K562 (cell line): ENCODE results near the gene IRS1. TPM values are rescaled to one million over a fixed set of nuclear protein-coding genes. Genes with fewer than 3 reads are reported as not detected.

Experiments
- ASH1L ChIP-seq: fragments of 450-650 bp; IDR thresholded peaks from 2 replicates; pipeline ENCODE4 v1.6.1; 2018; ENCODE audit warnings: borderline replicate concordance, mild to moderate bottlenecking, low read depth; ENCODE audit not compliant: partially characterized antibody
- CCNT2 ChIP-seq: IDR thresholded peaks from 2 replicates; pipeline ENCODE4 v1.6.1; 2011; ENCODE audit warnings: borderline replicate concordance, low read depth, mild to moderate bottlenecking, moderate library complexity, mixed read lengths, low read length; ENCODE audit not compliant: insufficient read length; ENCODE audit errors: extremely low read depth
- CEBPZ ChIP-seq: fragments of 150-350 bp; IDR thresholded peaks from 2 replicates; pipeline ENCODE4 v1.6.1; 2014; ENCODE audit warnings: low read depth, mild to moderate bottlenecking, low read length, borderline replicate concordance
- E4F1 ChIP-seq: fragments of 250-450 bp; sonication (Bioruptor Pico); IDR thresholded peaks from 2 replicates; pipeline ENCODE4 v1.5.0; 2021; ENCODE audit warnings: mild to moderate bottlenecking, borderline replicate concordance
- ETV1 ChIP-seq: fragments of 450-650 bp; conservative IDR thresholded peaks from 2 replicates; pipeline ENCODE4 v1.6.1; 2016; ENCODE audit warnings: missing genetic modification characterization, control low read depth, low read depth, missing compliant biosample characterization
- FOSL1 ChIP-seq: fragments of 200-800 bp; sonication (Bioruptor generic); conservative IDR thresholded peaks from 2 replicates; pipeline ENCODE4 v1.6.1; 2016; ENCODE audit warnings: missing genetic modification characterization, missing compliant biosample characterization
- FOXJ2 ChIP-seq: fragments of 200-800 bp; sonication (Bioruptor generic); IDR thresholded peaks from 2 replicates; pipeline ENCODE4 v1.6.1; 2016; ENCODE audit warnings: missing genetic modification characterization, missing compliant biosample characterization
- FOXP1 ChIP-seq: sonication (generic); formaldehyde crosslinking; IDR thresholded peaks from 2 replicates; pipeline ENCODE4 v1.8.0; 2022; ENCODE audit warnings: mild to moderate bottlenecking, missing genetic modification reagents
- HCFC1 ChIP-seq: IDR thresholded peaks from 2 replicates; pipeline ENCODE4 v1.6.1; 2012; ENCODE audit warnings: low read depth, low read length, improper control_type of control experiment
- HSF4 ChIP-seq: fragments of 250-450 bp; sonication (Bioruptor Pico); IDR thresholded peaks from 2 replicates; pipeline ENCODE4 v2.1.2; 2022; ENCODE audit warnings: mild to moderate bottlenecking, moderate library complexity, borderline replicate concordance
- KLF13 ChIP-seq: fragments of 450-650 bp; IDR thresholded peaks from 2 replicates; pipeline ENCODE4 v1.6.1; 2016; ENCODE audit warnings: missing genetic modification characterization, low read depth, mild to moderate bottlenecking, missing compliant biosample characterization, moderate library complexity, borderline replicate concordance
- MYC ChIP-seq, 2 experiments: fragments of 250-450 bp in 1 of 2; sonication (Bioruptor Pico) in 1 of 2; IDR thresholded peaks; 2 replicates each; pipeline versions ENCODE4 v1.5.1 to v1.6.1; 2012 to 2021; ENCODE audit warnings: low read depth in 2 of 2, borderline replicate concordance in 1 of 2, improper control_type of control experiment in 1 of 2, low read length in 1 of 2, mild to moderate bottlenecking in 1 of 2, moderate library complexity in 1 of 2
- NEUROD1 ChIP-seq: fragments of 150-350 bp; IDR thresholded peaks from 2 replicates; pipeline ENCODE4 v1.6.1; 2014; ENCODE audit warnings: borderline replicate concordance, low read length, low read depth; ENCODE audit not compliant: partially characterized antibody
- NR1H2 ChIP-seq: sonication (generic); formaldehyde crosslinking; IDR thresholded peaks from 2 replicates; pipeline ENCODE4 v1.4.0; 2020; ENCODE audit warnings: mild to moderate bottlenecking, missing genetic modification reagents
- POLR3A ChIP-seq: IDR thresholded peaks from 2 replicates; pipeline ENCODE4 v1.6.1; 2011; ENCODE audit warnings: borderline replicate concordance, mild to moderate bottlenecking, moderate library complexity; ENCODE audit not compliant: insufficient read length, insufficient read depth; ENCODE audit errors: extremely low read depth
- RBM14 ChIP-seq: fragments of 200-400 bp; formaldehyde crosslinking; IDR thresholded peaks from 2 replicates; pipeline ENCODE4 v1.6.1; 2018; ENCODE audit warnings: low read depth, mild to moderate bottlenecking, low read length, moderate library complexity, borderline replicate concordance; ENCODE audit not compliant: insufficient read depth
- SIX5 ChIP-seq, 2 experiments: IDR thresholded peaks; 2 replicates each; pipeline ENCODE4 v1.6.1; 2011; ENCODE audit warnings: low read length in 2 of 2, borderline replicate concordance in 1 of 2, low read depth in 1 of 2, mild to moderate bottlenecking in 1 of 2, moderate library complexity in 1 of 2; ENCODE audit not compliant: insufficient read depth in 1 of 2
- TAF7 ChIP-seq: fragments of 450-650 bp; IDR thresholded peaks from 2 replicates; pipeline ENCODE4 v1.6.1; 2016; ENCODE audit warnings: missing genetic modification characterization, missing compliant biosample characterization
- TAF9B ChIP-seq: fragments of 450-650 bp; IDR thresholded peaks from 2 replicates; pipeline ENCODE4 v1.6.1; 2018; ENCODE audit warnings: mild to moderate bottlenecking; ENCODE audit not compliant: partially characterized antibody
- TRIM24 ChIP-seq, 2 experiments: fragments of 450-650 bp; IDR thresholded peaks; 2 replicates each; pipeline ENCODE4 v1.6.1; 2016
- ZNF124 ChIP-seq: sonication (generic); formaldehyde crosslinking; IDR thresholded peaks from 2 replicates; pipeline ENCODE4 v1.8.1; 2022; ENCODE audit warnings: missing genetic modification reagents
- ZNF197 ChIP-seq: fragments of 200-800 bp; sonication (Bioruptor generic); IDR thresholded peaks from 2 replicates; pipeline ENCODE4 v1.6.1; 2016; ENCODE audit warnings: low read depth, missing genetic modification characterization, missing compliant biosample characterization
- ZNF507 ChIP-seq: conservative IDR thresholded peaks from 2 replicates; pipeline ENCODE4 v1.6.1; 2017; ENCODE audit warnings: missing genetic modification characterization, missing compliant biosample characterization
- ZSCAN29 ChIP-seq: fragments of 450-650 bp; IDR thresholded peaks from 2 replicates; pipeline ENCODE4 v1.6.1; 2017
- polyA plus RNA-seq, 8 experiments: library from polyadenylated mRNA; depleted of rRNA in 4 of 8; stranded (reverse) in 5 of 8; unstranded in 3 of 8; fragments of >200 nt; fragmentation: Nextera tagmentation in 2 of 8; fragmentation: Illumina TruSeq in 1 of 8; extraction: Ambion mirVana in 2 of 8; extraction: Trizol in 1 of 8; gene quantifications; 2 replicates each; pipeline versions ENCODE4 v1.2.1 to v1.2.3, GENCODE V29; 2011 to 2014; ENCODE audit warnings: inconsistent platforms in 1 of 8, missing spikeins in 1 of 8
- total RNA-seq, 7 experiments: library from RNA; depleted of rRNA in 6 of 7; stranded (reverse); fragments of >200 nt in 6 of 7; fragmentation: Illumina TruSeq in 2 of 7; extraction: Trizol in 2 of 7; gene quantifications; 2 replicates each; pipeline versions ENCODE4 v1.2.1 to v1.2.3, GENCODE V29; 2011 to 2021; ENCODE audit warnings: low replicate concordance in 1 of 7

The IRS1 gene
- total and polyA plus RNA-seq, 9 of the 15 experiments (the other 6 are each of a cell fraction or from before 2014, with no cell fraction given), result under 0.01 to 0.31 (median 0.08) TPM; not detected in 1

- TF ChIP-seq NEUROD1 (peak; percentile 66), SIX5 (IDR thresholded peaks at IDR 0.05; ENCODE audit: borderline replicate concordance in 1 of 2, insufficient read depth in 1 of 2, low read depth in 1 of 2, low read length in 2 of 2) (no peak), ETV1 (tag) (peak; percentile 75), E4F1 (CRISPR knock-in tag) (no peak), FOSL1 (tag) (no peak), TRIM24 (IDR thresholded peaks at IDR 0.05) (peak; percentile 83 to 88), NR1H2 (CRISPR knock-in tag) (no peak), HCFC1 (no peak), ZNF507 (tag) (no peak), KLF13 (tag) (no peak), ASH1L (no peak), MYC (IDR thresholded peaks at IDR 0.05; ENCODE audit: low read depth, low read length) (no peak), MYC (CRISPR knock-in tag; IDR thresholded peaks at IDR 0.05; ENCODE audit: borderline replicate concordance, low read depth) (no peak), ZSCAN29 (no peak), FOXJ2 (tag) (no peak), FOXP1 (CRISPR knock-in tag) (no peak), HSF4 (CRISPR knock-in tag) (no peak), CEBPZ (no peak), CCNT2 (peak; percentile 72), POLR3A (no peak), ZNF124 (CRISPR knock-in tag) (no peak), TAF9B (peak; percentile 6), RBM14 (no peak), ZNF197 (CRISPR knock-in tag) (0 out of 2 replicates have a peak, but pooled peaks have one; percentile 16), TAF7 (tag) (no peak)
Observed at GRCh38 chr2:226835420-226835795, 35.8 kb upstream of the IRS1 start (continued).
